OCI-LY3 (cell line): ENCODE measurements around the gene COG5.

Experiments
- H2AFZ ChIP-seq: fragments of 200-600, 300-600 bp; shearing (Covaris generic); 2 replicates; pipeline ENCODE4 v1.6.0; 2014; ENCODE audit warnings: antibody characterized with exemption, low read depth, low read length
- H3K27ac ChIP-seq: fragments of 200-600, 300-600 bp; sonication (generic); 2 replicates; pipeline ENCODE4 v1.5.1; 2014; ENCODE audit warnings: mild to moderate bottlenecking, low read length, moderate library complexity, mixed read lengths
- H3K27me3 ChIP-seq: fragments of 200-600, 300-600 bp; sonication (generic); 2 replicates; pipeline ENCODE4 v1.6.1; 2014; ENCODE audit warnings: low read depth, low read length, mixed read lengths
- H3K36me3 ChIP-seq: fragments of 200-600, 300-600 bp; sonication (generic); replicated peaks from 2 replicates; pipeline ENCODE3; 2014; ENCODE audit warnings: low read depth, low read length, mixed read lengths
- H3K4me1 ChIP-seq: fragments of 300-600, 200-600 bp; sonication (generic); 2 replicates; pipeline ENCODE4 v1.6.1; 2014; ENCODE audit warnings: low read length, mixed read lengths
- H3K4me2 ChIP-seq: fragments of 200-600, 300-600 bp; sonication (generic); 2 replicates; pipeline ENCODE4 v1.6.1; 2014; ENCODE audit warnings: low read length, mixed read lengths
- H3K4me3 ChIP-seq: fragments of 300-600, 200-600 bp; sonication (generic); 2 replicates; pipeline ENCODE4 v1.5.1; 2014; ENCODE audit warnings: antibody characterized with exemption, mild to moderate bottlenecking, low read length, moderate library complexity
- H3K79me2 ChIP-seq: fragments of 300-600, 200-600 bp; shearing (Covaris generic); 2 replicates; pipeline ENCODE4 v1.6.1; 2014; ENCODE audit warnings: mild to moderate bottlenecking, low read length, mixed read lengths
- H3K9ac ChIP-seq: fragments of 300-600, 200-600 bp; shearing (Covaris generic); 2 replicates; pipeline ENCODE4 v1.6.0; 2014; ENCODE audit warnings: mild to moderate bottlenecking, low read length, moderate library complexity
- H3K9me3 ChIP-seq: fragments of 200-600, 300-600 bp; shearing (Covaris generic); 2 replicates; pipeline ENCODE4 v1.6.1; 2014; ENCODE audit warnings: low read length, mixed read lengths; ENCODE audit not compliant: insufficient read depth
- H4K20me1 ChIP-seq: fragments of 200-600, 300-600 bp; sonication (generic); 2 replicates; pipeline ENCODE4 v1.6.1; 2016; ENCODE audit warnings: low read length, mixed read lengths; ENCODE audit not compliant: insufficient read depth
- EZH2phosphoT487 ChIP-seq: fragments of 200-600 bp; shearing (Covaris generic); IDR thresholded peaks from 2 replicates; pipeline ENCODE4 v1.6.1; 2018; ENCODE audit warnings: antibody characterized with exemption, mixed run types, low read depth
- TF ChIP-seq, protein P1 (sequence below): fragments of 200-600, 300-600 bp; sonication (generic); IDR thresholded peaks from 2 replicates; pipeline ENCODE4 v1.5.1; 2014; ENCODE audit warnings: antibody characterized with exemption, low read length, low read depth

COG5 gene

DNA sequence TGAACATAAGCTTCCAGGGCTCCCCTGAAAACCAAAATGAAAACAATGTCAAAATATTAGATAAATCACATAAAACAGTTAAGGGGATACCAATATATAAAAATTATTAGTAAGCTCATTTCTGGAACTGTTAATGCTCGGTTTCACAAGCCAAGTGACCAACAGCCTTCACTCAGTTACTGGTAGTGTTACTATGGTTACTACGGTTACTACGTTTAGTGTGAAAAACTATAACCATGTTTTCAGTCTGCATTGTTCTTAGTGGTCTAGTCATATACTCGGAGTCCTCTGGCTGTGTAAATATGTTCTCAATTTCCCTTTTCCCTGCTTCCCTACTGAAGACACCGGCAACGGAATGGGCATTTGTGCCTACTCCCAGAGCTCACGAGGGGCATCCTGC lies 360.1 kb downstream of the COG5 start:
- Histone ChIP-seq H3K4me1 (no peaks in the 10 kb centered on the region), H3K27ac (no peak overlapping the region), H3K9me3 (no peaks in the 10 kb centered on the region), H3K4me2 (no peak overlapping the region), H3K4me3 (no peak overlapping the region), H2AFZ (no peak overlapping the region), H4K20me1 (no peaks in the 10 kb centered on the region), H3K27me3 (no peaks in the 10 kb centered on the region), H3K79me2 (no peaks in the 10 kb centered on the region), H3K36me3 (peaks cover 53% of the 10 kb centered on the region), H3K9ac (no peak overlapping the region)
- TF ChIP-seq, protein P1, sequence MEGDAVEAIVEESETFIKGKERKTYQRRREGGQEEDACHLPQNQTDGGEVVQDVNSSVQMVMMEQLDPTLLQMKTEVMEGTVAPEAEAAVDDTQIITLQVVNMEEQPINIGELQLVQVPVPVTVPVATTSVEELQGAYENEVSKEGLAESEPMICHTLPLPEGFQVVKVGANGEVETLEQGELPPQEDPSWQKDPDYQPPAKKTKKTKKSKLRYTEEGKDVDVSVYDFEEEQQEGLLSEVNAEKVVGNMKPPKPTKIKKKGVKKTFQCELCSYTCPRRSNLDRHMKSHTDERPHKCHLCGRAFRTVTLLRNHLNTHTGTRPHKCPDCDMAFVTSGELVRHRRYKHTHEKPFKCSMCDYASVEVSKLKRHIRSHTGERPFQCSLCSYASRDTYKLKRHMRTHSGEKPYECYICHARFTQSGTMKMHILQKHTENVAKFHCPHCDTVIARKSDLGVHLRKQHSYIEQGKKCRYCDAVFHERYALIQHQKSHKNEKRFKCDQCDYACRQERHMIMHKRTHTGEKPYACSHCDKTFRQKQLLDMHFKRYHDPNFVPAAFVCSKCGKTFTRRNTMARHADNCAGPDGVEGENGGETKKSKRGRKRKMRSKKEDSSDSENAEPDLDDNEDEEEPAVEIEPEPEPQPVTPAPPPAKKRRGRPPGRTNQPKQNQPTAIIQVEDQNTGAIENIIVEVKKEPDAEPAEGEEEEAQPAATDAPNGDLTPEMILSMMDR = no peak
- no peak for TF ChIP-seq EZH2phosphoT487

DNA sequence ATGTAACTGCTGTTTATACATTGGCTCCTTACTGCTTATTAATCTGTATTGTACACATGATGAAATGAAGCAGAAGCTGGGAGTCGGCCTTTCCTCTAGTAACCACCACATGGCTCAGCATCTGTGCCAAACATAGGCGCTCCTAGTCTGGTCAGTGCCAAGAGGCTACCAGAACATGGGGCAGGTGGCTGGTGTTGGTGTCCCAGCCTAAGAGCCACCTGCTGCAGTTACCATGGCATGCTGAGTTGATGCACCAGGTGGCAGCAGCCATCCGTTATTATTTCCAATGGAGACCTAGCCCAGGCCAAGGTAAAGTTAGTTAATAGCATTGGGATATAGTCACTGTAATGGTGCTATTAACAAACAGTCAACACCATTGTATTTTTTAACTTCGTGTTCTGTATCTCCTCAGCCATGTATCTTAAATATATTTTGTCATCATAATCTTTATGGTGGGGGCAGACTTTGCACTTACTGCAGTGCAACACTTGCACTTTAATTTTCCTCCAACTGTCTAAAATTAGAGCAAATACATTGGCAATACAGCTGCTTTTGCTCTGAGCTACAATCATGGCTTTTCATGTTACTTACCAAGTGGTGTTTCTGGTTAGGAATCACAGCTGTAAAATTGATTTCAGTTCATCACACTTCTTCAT lies 361.8 kb downstream of the COG5 start:
- Histone ChIP-seq H3K4me3 (no peak overlapping the region), H3K36me3 (peaks cover 58% of the 10 kb centered on the region), H3K9ac (no peak overlapping the region), H3K4me1 (no peaks in the 10 kb centered on the region), H3K9me3 (no peaks in the 10 kb centered on the region), H4K20me1 (no peaks in the 10 kb centered on the region), H3K4me2 (no peak overlapping the region), H3K79me2 (no peaks in the 10 kb centered on the region), H2AFZ (no peak overlapping the region), H3K27ac (no peak overlapping the region), H3K27me3 (no peaks in the 10 kb centered on the region)
- TF ChIP-seq, protein P1 = peak; percentile 58
- no peak for TF ChIP-seq EZH2phosphoT487

DNA sequence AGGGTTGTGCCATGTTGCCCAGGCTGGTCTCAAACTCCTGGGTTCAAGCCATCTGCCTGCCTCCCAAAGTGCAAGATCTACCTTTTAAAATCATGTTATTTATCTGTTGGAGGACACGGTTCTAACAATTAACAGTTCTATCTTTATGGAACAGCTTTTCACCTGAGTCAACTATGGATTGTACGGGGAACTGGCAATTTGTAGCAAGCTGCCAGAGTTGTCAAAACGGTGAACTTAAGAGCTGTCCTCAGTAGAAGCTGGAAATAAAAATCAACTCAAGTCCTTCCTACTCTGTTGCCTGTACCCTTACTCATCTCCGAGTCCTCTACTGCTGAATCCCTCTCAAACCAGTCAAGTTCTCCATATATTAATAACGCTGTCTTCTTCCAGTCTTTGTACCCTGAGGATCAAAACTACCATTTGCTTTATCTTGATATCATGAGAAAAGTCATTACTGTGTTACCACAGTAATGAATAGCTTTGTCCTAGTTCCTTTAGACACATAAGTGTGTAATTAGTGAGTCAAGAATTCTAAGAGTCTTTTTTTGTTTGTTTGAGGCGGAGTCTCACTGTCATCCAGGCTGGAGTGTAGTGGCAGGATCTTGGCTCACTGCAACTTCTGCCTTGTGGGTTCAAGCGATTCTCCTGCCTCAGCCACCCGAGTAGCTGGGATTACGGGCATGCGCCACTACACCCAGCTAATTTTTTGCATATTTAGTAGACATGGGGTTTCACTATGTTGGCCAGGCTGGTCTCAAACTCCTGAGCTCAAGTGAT lies 366.7 kb downstream of the COG5 start:
- Histone ChIP-seq H3K27me3 (no peaks in the 10 kb centered on the region), H3K4me3 (no peak overlapping the region), H3K36me3 (peaks cover 49% of the 10 kb centered on the region), H3K27ac (no peak overlapping the region), H3K4me2 (no peak overlapping the region), H3K9me3 (no peaks in the 10 kb centered on the region), H3K9ac (no peak overlapping the region), H3K4me1 (no peaks in the 10 kb centered on the region), H3K79me2 (no peaks in the 10 kb centered on the region), H4K20me1 (no peaks in the 10 kb centered on the region), H2AFZ (no peak overlapping the region)
- TF ChIP-seq, protein P1 = no peak
- TF ChIP-seq EZH2phosphoT487 = no peak

DNA sequence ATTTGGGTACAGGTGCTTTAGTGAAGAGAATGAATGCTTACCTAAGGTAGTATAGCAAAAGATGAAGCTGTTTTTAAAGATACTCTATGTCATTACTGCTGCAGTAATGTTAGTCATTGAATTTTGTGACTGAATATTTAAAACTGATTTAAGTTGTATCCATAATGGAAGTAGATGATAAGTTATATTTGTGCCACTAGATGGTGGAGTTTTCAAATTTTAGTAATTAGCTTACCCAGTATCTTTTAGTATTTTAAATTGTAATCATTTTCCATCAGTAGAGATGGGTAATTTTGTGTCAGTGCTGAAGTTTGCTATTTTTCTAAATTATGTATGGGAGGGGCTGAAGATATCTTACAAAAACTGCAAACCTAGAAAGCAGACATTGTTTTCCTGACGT lies 369.7 kb downstream of the COG5 start:
- Histone ChIP-seq H3K9me3 (no peaks in the 10 kb centered on the region), H3K36me3 (peaks cover 50% of the 10 kb centered on the region), H4K20me1 (no peaks in the 10 kb centered on the region), H3K27me3 (no peaks in the 10 kb centered on the region), H3K4me1 (no peaks in the 10 kb centered on the region), H3K9ac (no peak overlapping the region), H2AFZ (no peak overlapping the region), H3K4me2 (no peak overlapping the region), H3K27ac (no peak overlapping the region), H3K79me2 (no peaks in the 10 kb centered on the region), H3K4me3 (no peak overlapping the region)
- TF ChIP-seq, protein P1 = no peak
- TF ChIP-seq EZH2phosphoT487 = no peak
